VCaP (cell line): Measurements from ENCODE around the gene PODXL2.
A peak's percentile ranks its signal among the peaks of the same experiment; 100 is the strongest.

Experiments
- H3K27ac ChIP-seq: fragments of 450-650 bp; 2 replicates; pipeline ENCODE4 v1.5.1; 2017
- TF ChIP-seq, protein P1 (sequence below): fragments of 450-650 bp; conservative IDR thresholded peaks from 2 replicates; pipeline ENCODE4 v1.5.1; 2017; ENCODE audit warnings: mild to moderate bottlenecking, moderate library complexity

Gene PODXL2

DNA sequence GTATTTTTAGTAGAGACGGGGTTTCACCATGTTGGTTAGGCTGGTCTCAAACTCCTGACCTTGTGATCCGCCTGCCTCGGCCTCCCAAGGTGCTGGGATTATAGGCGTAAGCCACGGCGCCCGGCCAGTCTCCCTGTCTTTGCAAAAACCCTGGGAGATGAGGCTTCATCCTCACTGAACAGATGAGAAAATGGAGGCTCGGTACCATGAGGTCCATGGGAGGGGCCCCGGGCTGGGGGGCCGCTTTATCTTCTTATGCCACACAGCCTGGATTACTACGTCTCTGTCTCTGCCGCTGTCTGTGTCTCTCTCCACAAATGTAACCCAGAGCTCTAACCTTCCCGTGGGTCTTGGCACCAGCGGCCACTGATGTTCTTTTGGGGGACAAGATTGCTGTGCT is 82.9 kb downstream of the PODXL2 start:
- no peak overlapping the region for H3K27ac ChIP-seq
- TF ChIP-seq, protein P1, sequence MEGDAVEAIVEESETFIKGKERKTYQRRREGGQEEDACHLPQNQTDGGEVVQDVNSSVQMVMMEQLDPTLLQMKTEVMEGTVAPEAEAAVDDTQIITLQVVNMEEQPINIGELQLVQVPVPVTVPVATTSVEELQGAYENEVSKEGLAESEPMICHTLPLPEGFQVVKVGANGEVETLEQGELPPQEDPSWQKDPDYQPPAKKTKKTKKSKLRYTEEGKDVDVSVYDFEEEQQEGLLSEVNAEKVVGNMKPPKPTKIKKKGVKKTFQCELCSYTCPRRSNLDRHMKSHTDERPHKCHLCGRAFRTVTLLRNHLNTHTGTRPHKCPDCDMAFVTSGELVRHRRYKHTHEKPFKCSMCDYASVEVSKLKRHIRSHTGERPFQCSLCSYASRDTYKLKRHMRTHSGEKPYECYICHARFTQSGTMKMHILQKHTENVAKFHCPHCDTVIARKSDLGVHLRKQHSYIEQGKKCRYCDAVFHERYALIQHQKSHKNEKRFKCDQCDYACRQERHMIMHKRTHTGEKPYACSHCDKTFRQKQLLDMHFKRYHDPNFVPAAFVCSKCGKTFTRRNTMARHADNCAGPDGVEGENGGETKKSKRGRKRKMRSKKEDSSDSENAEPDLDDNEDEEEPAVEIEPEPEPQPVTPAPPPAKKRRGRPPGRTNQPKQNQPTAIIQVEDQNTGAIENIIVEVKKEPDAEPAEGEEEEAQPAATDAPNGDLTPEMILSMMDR: no peak

DNA sequence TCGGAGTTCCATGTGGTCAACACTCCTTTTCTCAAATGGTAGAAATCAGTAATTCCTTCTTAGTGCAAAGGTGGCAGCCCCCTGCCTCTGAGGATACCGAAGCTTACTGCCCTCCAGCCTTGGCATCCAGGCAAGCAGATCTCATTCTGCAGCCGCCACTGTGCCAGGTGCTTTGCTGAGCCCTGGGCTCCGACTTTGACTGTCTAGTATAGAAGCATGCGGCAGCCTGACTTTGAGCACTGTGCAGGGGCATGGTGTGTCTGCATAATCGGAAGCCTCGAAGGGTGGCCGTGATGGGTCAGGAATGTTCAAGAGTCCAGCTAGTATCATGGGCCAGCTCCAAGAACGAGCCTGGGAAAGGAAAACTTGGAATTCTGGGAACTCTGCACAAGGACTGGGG is 83.5 kb downstream of the PODXL2 start:
- TF ChIP-seq, protein P1: no peak
- H3K27ac ChIP-seq: no peak overlapping the region

DNA sequence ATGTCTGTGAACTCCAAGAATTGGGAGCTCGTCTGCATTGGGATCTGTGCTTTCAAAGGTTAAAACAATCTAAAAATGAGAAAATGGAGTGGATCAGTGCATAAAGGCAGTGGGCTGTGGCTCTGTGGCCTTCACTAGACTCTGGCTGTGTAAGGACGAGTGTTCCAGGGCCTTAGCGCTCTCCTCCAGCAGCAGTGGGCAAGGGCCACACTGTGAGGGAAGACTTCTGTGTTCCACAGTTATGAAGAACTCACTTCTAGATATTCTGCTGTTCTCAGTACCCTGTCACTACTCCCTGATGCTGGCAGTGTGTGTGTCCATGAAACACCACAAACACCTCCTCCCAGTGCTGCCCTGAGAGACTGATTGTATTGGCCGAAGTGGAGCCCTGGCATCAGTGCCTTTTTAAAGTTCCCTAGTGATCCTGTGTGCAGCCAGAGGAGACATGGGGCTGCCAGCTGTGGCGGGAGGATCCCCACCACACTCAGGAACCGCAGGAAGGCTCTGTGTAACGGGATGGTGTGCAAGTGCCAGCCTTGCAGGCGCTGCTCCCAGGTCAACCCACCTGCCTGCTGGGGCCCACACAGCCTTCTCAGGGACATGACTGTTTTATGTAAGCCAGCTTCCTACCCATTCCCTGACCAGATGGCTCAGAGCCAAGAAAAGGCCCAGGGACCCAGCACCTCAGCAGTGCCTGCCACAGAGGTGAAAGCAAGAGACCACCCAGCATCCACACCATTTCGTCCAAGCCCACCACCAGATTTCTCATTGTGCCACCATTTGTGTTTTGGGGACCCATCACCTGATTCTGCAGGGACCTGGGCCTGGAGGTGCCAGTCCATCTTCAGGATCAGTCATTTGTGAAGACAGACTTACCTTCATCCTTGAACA is 84.1 kb downstream of the PODXL2 start:
- peak overlapping the region; percentile 51 for H3K27ac ChIP-seq

DNA sequence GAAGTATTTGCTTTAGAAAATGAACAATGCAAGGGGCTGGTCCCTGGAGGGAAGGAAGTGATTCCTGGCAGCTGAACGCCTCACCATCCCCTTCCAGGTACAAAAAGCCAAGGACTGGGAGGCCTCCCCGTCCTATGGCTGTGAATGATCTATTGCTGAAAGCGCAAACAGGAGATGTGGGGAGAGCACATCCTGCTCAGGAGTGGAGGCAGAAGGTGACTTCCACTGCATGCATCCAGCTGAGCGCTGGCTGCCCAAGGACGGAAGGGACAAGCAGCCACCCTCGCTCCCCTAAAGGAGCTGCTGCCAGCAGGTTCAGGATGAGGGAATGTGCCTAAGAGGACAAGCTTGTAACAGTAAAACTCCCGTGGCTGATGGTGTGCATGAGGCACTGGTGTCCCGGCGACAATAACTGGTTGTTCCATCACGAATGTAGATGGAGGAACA is 85.2 kb downstream of the PODXL2 start:
- TF ChIP-seq, protein P1: no peak
- peak overlapping the region; percentile 51 for H3K27ac ChIP-seq

More for the DNA sequence above, 84.1 kb downstream of the PODXL2 start:
- TF ChIP-seq, protein P1: no peak

DNA sequence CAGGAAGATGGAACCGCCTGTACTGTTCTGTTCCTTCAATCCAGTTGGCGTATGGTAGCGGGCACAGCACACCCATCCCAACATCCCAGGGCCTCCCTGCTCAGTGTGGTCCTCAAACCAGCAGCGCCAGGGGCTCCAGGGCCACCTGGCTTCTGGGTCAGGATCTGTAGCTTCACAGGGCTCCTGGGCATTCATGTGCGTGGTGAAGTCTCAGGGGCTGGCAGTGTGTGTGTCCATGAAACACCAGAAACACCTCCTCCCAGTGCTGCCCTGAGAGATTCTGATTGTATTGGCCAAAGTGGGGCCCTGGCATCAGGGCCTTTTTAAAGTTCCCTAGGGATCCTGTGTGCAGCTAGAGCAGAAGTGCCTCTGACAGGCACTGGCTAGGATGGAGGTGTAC is 85.9 kb downstream of the PODXL2 start:
- H3K27ac ChIP-seq: peak overlapping the region; percentile 51; the same call in 1 of the 2 replicates
- TF ChIP-seq, protein P1: no peak

DNA sequence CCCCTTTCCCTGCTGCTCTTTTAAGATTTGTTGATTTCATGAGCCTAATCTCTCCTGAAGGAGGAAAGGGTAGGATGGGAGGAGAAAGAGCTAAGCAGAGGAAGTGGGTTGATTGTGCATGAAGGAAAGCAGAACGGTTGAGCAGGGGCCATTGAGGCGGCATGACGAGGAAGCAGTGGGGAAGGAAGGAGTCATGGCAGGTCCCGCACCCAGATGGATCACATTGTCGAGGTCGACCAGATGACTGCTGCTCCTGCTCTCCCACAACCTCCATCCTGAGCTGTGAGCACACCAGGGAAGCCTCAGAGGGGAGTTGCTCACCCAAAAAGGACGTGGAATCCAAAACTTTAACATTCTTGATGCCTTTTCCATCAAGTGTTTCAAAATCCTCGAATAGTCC is 86.5 kb downstream of the PODXL2 start:
- TF ChIP-seq, protein P1: no peak

GRCh38 chr3:127716384-127716783 is 87.4 kb downstream of the PODXL2 start:
- TF ChIP-seq, protein P1: no peak
- H3K27ac ChIP-seq: no peak overlapping the region; the same call in 1 of the 2 replicates

More for the DNA sequence above, 86.5 kb downstream of the PODXL2 start:
- H3K27ac ChIP-seq: peak overlapping the region; percentile 51; the same call in 1 of the 2 replicates
